ENCODE measurements around the gene DARS1.
"Not testable (repeated sequence)": the region's sequence is repeated elsewhere in the genome, so short reads cannot be mapped to it uniquely, and the experiment has no call there.

DARS1 gene

DNA sequence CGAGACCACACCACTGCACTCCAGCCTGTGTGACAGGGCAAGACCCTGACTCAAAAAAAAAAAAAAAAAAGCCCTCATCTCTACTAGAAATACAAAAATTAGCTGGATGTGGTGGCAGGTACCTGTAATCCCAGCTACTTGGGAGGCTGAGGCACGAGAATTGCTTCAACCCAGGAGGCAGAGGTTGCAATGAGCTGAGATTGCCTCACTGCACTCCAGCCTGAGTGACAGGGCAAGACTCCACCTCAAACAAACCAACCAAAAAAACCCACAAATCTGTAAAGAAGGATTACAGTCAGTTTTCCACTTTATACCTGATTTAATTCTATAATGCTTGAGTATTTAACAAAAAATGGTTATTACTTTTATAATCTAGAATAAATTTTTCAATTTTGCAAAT, 9.7 kb downstream of the DARS1 start:
- DNase-seq: no peak

DNA sequence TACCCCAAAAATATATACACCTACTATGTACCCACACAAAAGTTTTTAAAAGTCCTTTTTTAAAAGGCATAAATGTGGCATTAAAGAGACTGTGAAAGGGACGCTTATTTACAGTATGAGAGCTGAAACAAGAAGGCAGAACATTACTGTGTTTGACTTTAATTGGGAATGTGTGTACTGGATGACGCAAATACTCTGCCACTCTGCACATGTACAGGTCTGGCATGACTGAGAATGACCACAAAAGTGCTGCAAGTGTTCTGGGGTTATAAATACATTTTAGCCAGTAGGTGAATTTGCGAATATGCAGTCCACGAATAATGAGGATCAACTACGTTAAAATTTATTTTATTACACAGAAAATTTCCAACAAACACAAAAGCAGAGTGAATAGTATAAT, 11.4 kb downstream of the DARS1 start:
- no peak for DNase-seq

DNA sequence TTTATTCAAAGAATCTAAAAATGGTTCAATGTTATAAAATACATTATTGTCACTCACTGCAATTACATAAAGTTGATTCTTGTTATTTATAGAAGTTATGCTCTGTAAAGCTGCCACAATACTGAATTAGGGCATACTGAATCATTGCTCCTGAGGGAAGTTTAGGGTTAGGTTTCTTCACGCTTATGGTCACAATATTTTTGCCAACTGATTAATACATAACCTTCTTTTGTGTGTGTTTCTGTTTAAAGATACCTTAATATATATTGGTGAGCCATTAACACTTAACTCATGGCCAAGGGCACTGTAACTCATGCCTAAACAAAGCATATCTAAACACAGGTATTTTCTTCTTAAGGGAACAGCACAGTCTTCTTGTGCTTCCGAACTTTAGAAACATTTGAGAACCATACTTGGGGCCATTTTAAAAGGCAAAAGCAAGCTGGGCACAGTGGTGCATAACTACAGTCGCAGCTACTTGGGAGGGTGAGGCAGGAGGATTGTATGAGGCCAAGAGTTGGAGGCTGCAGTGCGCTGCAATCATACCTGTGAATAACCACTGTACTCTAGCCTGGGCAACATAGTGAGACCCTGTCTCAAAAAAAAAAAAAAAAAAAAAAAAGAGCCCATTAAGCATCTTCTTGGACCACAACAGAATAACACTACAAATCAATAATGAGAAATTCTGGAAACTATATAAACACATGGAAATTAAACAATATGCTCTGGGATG, 15.6 kb downstream of the DARS1 start:
- DNase-seq: no peak

DNA sequence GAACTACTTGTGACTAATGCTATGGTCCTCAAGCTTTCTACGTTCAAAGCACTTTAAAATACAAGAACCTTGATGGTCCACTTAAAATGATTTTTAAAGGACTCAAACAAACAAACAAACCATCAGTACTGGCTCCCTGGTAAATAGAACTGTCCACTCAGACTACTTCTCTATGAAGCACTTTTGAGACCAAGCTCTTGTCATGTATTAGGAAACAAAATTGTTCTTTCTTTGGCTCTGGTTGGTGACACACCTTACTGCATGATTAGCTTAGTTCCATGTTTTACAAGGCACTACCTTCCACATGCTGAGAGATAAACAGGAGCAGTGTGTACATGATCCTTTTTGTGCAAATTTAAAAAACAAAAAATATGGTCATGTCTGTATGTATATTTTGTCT, 19.7 kb downstream of the DARS1 start:
- DNase-seq: no peak

DNA sequence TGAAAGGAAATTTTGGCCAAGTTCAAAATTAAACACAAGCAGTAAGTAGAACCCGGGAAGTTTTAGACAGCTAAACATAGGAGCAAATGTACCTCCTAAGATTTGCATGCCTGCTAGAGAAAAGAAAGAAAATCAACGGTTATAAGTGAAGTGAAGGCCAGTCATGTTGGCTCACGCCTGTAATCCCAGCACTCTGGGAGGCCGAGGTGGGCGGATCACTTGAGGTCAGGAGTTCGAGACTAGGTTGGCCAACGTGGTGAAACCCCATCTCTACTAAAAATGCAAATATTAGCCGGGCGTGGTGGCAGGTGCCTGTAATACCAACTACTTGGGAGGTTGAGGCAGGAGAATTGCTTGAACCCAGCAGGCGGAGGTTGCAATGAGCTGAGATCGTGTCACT, 21.0 kb downstream of the DARS1 start:
- not testable (repeated sequence) for DNase-seq

DNA sequence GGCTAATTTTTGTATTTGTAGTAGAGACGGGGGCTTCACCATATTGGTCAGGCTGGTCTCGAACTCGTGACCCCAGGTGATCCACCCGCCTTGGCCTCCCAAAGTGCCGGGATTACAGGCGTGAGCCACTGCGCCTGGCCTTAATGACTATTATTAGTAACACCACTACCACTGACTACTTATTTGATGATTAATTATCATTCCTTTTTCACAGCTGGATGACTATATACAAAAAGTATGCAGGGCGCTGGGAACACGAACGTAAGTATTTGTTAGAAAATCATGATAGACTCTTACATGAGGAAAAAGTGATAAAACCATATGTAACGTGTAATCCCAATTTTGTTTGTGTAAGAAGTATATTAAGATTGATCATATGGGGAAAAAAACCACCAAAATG, 21.6 kb downstream of the DARS1 start:
- DNase-seq: no peak

DNA sequence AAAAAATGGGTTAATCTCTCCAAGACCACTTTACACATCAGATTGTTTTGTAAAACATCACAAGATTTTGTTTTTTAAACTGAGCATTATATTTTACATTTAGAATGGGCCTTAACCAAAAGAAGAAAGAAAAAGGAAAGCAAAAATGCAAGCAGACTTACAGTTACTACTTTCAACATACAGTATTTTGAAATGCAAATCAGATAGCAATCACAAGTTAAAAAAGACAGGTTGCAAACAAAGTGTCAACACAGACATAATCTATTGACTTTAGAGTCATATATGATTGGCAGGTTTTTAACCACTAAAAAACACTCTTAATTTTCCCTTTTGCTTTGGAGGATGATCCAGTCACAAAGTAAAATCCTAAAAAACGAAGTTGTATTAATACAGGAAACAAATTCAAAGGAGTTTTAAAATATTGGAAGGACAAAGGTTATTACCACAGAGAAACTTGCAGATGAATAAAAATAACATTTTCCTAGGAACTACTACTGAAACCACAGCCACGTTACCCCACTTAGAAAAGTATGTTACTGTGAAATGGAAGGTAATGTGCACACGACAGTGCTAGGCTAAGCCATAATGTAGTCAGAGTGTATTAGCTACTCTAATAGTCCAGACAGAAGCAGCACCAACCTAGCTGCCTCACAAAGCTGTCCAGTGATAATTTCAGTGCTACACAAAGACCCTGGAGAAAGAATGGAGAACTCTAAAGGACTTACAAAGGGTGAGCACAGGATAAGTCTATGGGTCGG, 22.9 kb downstream of the DARS1 start:
- no peak for DNase-seq

DNA sequence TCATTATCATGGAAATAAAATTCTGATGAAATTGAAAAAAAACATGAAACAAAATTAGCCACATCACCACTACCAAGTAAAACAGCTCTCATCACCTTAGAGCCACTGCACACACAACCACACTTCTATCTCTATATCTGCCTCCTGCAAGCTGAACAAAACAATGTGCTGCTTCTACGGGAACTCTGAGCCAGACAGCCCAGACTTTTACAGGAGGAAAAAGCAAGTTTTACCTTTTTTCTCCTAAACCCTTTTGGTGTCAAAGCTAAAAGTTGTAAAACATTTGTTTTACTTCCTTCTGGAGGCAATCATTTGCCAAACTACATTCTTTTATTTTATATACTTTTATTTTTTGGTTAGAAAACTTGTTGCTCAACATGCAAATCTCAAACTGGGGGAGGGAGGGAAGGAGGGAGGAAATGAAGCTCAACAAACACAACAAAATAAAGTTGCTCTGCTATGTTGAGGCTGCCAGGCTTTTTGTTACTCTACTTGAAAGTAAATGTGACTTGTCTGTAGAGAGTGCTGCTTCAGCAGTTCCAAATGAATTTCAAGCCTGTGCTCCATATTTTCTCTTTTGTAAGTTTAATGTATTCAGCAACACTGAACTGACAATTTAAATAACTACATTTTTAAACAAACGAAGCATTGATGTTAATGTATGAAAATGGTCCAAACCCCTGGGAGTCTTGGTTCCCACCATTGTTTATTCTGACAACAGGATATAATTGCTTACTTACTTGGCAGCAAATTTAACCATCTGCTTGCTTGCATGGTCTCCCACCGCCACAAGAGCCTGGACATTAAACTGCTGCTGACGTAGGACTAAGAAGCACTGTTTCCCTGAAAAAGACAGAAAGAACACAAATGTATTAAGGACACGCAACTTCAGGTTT, 24.5 kb downstream of the DARS1 start:
- peak; percentile 35 for DNase-seq

DNA sequence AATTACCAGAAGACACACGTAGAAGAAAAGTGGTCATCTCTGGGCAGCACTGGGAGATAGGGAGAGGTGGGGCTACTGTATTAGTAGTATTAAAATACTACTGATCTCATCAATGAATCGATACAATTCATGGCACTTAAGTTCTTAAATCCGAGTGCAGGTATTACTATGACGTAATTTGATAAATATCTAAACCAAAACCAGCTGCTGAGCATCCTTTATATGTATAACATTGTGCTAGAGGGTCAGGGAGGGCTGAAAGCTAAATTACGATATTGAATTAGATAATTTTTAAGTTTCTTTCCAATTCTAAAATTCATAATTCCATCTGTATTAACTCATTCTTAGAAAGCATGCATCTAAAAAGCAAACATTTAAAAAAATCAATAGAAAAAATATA, 25.3 kb downstream of the DARS1 start:
- DNase-seq: no peak

DNA sequence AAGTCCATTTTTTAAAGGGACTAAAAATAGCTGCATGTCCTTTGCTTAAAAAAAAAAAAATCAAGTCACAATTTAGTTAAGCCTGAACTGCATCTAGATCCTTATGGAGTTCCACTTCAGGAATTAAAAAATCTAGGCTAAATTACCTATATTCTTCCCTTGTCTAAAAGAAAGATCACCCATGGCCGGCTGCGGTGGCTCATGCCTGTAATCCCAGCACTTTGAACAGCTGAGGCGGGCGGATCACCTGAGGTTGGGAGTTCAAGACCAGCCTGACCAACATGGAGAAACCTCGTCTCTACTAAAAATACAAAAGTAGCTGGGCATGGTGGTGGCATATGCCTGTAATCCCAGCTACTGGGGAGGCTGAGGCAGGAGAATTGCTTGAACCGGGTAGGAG, 26.5 kb downstream of the DARS1 start:
- not testable (repeated sequence) for DNase-seq

DNA sequence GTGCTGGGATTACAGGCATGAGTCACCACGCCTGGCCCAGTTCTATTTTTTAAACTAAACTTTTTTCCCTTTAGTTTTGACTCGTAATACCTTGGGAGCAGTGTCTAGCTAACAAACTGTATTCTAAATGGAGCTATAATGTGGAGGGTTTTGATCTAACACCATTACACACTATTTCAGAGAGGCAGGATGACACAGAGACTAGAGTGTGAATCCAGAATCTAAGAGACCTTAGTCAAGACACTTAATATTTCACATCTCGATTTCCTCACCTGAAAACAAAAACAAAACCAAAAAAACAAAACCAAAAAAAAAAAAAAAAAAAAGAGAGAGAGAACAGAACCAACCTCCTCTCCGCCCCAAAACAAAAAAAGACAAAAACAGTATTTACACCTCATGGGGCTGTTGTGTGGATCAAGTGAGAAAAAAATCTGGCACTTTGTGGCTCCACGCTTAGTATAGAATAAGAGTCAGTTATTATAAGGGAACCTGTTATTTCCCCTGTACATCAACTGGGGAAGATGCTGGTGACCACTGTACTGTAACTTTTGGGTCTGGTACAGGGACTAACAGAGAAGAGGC, 31.3 kb downstream of the DARS1 start:
- DNase-seq: no peak

DNA sequence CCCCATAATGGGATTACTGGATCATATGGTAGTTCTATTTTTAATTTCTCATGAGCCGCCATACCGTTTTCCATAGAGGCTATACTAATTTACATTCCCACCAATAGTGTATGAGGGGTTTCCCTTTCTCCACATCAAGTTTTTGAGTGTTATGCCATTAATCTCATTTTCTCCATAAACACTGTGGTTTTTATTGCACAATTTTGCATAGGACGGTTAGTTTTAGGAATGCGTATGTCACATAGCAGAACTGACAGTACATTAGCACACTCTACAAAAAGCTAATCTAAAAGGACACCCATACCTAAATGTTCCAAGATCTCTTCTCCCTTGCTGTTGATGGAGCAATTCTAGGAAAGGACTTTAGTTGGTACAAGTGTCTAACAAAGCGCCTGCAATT, 32.5 kb downstream of the DARS1 start:
- no peak for DNase-seq

DNA sequence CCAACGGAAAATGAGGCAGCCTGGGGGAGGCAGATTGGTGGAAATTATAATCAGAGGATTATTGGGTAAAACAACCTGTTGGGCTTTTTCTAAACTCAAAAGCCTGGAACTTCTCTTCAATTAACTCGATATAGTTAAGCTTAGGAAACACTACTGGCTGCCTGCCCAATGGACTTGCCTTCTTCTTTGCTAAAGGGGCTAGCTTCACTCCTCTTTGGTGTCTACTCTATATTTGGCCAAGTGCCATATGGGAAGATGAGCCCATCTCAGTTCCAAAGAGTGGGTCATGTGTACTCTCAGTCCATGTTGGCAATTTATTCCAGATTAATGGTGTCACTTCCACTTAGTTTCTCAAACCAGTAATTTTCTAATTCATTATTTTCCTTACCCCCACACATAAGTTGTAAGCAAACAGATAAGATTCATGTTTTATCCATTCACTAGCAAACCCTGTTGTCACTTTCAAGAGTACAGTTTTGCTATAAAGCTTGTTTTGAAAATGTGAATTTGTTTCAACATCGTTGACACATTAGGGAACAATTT, 34.3 kb downstream of the DARS1 start:
- DNase-seq: no peak

DNA sequence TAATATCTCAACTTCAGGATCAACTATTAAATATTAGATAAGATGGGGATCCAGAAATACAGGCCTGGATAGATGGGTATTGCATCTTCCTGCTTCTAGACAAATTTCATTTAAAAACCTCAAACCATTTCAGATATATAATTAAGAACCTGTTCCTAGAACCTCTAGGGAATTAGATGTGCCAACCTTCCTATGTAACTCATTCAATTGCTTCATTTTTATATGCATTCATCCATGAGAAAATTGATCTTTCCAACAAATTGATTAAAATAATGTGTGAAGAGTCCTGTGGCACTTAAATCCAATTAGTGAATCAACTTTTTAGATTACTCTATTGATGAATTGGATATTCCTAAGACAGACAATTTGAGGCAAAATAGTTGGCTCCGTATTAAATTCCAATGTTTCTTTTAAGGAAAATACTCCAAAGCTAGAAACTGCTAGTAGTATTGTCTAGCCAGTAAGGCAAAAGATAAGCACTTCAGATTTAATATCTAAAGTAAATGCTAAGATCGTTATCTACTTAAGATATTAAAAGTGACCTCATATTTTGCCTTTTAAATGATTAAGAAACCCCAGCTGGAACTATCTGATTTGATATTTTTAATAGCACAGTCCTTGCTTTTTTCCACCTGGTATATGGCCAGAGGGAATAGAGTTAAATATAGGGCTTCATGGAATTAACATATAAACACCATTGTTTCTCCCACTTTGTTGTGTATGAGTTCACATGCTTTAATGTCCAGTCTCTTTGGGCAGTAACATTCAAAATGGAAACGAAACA, 35.8 kb downstream of the DARS1 start:
- DNase-seq: no peak

DNA sequence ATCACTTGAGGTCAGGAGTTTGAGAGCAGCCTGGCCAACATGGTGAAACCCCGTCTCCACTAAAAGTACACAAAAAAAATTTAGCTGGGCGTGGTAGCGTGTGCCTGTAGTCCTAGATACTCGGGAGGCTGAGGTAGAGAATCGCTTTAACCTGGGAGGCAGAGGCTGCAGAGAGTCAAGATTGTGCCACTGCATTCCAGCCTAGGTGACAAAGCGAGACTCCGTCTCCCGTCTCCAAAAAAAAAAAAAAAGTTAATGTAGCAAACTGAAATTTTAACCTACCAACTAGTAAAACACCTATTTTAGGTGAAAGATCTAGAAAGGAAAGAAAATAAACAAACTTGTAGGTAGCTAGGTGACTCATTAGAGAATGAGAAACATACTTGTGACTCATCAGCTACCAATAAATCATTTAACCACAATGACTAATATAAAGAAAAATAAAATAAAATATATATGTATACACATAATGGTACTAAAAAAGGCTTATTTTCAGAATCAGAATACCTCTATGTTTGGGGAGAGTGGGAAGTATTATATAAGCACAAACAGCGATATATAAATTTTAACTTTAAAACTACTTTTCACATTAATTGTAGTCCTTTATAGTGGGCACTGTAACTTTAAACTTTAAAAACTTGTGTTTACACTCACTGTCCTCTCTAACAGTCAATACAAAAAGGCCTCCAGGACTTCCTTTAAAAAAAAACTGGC, 36.6 kb downstream of the DARS1 start:
- no peak for DNase-seq

DNA sequence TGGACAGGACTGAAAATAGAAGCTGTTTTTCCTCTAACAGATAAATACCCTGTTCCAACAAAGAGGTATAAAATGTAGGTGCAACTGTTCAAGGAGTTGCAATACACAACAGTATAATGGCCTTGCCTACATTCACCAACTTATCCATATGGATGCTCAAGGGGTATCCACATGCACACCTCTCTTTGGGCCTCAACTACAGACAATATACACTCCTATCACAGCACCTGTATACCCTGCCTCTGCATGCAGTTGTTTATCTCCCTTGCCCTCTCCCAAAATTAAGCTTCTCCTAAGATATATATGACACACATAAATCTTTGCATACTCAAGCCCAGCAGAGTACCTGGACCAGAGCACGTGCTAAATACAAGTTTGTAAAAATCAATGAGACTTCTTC, 37.3 kb downstream of the DARS1 start:
- DNase-seq: no peak

DNA sequence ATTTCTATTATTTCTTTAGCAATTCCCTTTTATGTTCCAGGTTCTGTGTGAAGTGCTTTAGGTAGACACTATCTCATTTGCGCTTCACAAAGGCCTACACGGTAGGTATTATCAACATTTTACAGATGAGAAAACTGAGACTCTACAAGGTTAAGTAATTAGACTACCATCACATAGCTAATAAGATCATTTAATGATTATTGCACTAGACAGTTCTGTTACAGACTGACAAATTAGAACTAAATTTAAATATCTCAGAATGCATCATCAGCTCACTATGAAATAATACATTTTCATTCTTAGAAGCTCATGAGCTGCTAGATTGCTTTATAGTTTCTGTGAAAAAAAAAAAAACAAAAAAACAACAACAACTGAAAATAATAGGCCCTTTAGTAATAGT, 37.9 kb downstream of the DARS1 start:
- no peak for DNase-seq

DNA sequence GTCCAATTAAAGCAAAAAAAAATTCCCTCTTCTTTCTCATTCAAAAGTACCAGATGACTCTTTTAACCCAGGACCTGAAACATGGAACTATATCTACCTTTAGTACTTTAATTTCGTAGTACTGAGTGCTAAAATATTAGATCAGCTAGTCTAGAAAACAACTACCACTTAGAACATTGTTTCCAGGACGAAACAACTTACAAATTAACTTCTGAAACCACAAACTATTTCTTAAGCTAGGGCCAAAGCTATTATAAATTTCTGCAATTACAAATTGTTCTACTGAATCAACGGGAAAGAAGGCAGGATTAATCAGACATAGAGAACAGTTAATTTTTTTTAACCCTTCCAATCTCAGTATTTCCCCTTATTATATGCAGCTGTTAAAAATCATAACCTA, 39.9 kb downstream of the DARS1 start:
- DNase-seq: no peak

DNA sequence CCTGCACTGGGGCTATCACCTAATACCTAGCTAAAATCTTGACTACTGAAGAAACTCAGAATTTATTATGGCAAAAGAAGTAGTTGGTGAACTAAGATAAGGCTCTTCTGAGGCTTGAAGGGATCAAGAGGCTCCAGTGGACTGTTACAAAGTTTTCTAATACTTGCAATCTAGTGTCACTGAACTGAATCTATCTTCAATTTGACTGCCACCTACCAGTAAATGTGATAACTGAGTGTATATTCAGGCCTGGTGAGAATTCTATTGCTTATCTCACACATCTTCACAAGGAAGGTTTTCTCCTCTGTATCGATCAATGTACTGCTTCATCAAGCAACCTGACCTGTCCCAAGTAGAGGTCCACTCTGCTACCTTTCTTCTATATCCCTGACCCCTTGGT, 40.8 kb downstream of the DARS1 start:
- DNase-seq: no peak

DNA sequence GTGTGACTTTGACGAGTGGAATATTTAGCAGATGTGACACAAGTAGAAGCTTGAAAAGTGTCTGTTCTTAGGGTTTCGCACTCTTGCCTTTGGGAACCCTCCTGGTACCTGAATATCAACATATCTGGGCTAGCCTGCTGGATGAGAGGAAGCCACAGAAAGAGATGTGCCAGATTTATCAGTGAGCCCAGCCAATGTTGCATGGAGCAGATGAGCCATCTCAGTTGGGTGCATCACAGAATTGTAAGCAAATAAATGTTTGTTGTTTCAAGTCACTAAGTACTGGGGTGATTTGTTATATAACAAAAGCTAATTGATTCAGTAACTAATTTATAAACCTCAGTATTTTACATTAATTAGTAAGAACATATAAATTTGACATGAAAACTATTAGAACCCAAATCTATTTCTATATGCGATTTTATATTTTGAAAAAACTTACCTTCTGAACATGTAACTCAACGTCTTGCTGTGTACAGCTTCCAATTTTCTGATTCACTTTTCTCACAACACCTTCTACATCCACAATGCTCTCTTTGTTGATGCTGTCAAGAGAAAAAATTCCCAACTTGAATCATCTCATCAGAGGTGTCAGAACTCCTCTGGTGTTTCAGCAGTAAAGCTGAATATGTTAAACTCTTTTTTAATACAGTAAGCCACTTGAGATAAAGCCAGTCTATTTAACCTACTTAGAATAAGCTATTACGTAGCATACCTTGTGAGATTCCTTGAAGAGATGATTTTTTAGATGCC, 42.3 kb downstream of the DARS1 start:
- no peak for DNase-seq

DNA sequence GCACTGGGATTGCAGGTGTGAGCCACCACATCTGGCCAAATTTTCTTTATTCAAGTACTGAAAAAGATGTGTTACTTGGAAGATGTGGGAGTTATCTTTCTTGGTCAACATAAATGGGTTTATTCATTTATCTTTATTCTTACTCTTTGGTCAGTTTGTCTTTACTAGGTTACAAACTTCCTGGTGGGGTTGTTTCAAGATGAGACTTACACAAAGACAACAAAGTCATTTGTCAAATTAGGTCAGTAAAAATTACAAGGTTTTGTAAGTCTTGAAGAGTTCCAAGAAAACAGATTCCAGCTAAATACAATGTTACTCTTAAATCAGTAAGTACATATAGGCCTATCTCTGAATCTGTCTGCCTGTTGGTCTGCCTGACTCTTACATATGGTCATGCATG, 48.9 kb downstream of the DARS1 start:
- DNase-seq: no peak
